Calu3 (cell line): ENCODE results near the gene ALDH1A2. TPM values are rescaled to one million over a fixed set of nuclear protein-coding genes. Genes with fewer than 3 reads are reported as not detected.

Source experiments
- BruUV-seq: library from RNA; stranded (reverse); fragments of 400-500 nt; replicated peaks from 2 replicates; lab custom pipeline; 2021; lab: Mats Ljungman, UMichigan
- CTCF ChIA-PET: fragments of 300-600 bp; sonication (Branson Sonifier 250); formaldehyde crosslinking; loops from one replicate; lab custom pipeline; 2022; ENCODE audit warnings: antibody characterized with exemption; lab: Charles Lee
- DNase-seq: peaks from one replicate; pipeline ENCODE4 v3.0.0; 2022
- H3K27ac Mint-ChIP-seq: one replicate; pipeline ENCODE4 v1.8.0; 2022; ENCODE audit warnings: mixed read lengths; ENCODE audit not compliant: unreplicated experiment
- H3K27me3 Mint-ChIP-seq: one replicate; pipeline ENCODE4 v1.8.0; 2022; ENCODE audit warnings: mixed read lengths; ENCODE audit not compliant: unreplicated experiment
- H3K36me3 Mint-ChIP-seq: one replicate; pipeline ENCODE4 v1.8.0; 2022; ENCODE audit warnings: mild to moderate bottlenecking, moderate library complexity, mixed read lengths; ENCODE audit not compliant: insufficient read depth, unreplicated experiment
- H3K4me1 Mint-ChIP-seq: one replicate; pipeline ENCODE4 v1.8.0; 2022; ENCODE audit warnings: mild to moderate bottlenecking, low read depth, mixed read lengths; ENCODE audit not compliant: unreplicated experiment
- H3K4me3 Mint-ChIP-seq: one replicate; pipeline ENCODE4 v1.8.0; 2022; ENCODE audit warnings: mild to moderate bottlenecking, low read depth, moderate library complexity, mixed read lengths; ENCODE audit not compliant: unreplicated experiment
- H3K9me3 Mint-ChIP-seq: one replicate; pipeline ENCODE4 v1.8.0; 2022; ENCODE audit warnings: low read depth, mixed read lengths; ENCODE audit not compliant: unreplicated experiment
- CTCF ChIP-seq: fragments of 200-600 bp; IDR thresholded peaks from one replicate; pipeline ENCODE4 v1.8.0; 2022; ENCODE audit warnings: antibody characterized with exemption; ENCODE audit not compliant: unreplicated experiment
- intact Hi-C: fragments of 100-400 bp; cut with micrococcal nuclease; formaldehyde crosslinking; loops from one replicate; pipeline ENCODE4 v1.10.0; 2022; ENCODE audit not compliant: unreplicated experiment
- total RNA-seq: library from RNA; stranded (reverse); gene quantifications from 2 replicates; pipeline ENCODE4 v1.2.3, GENCODE V29; 2022

Gene ALDH1A2
- total RNA-seq, 1 experiment from 2014 or later = 219 TPM

DNA sequence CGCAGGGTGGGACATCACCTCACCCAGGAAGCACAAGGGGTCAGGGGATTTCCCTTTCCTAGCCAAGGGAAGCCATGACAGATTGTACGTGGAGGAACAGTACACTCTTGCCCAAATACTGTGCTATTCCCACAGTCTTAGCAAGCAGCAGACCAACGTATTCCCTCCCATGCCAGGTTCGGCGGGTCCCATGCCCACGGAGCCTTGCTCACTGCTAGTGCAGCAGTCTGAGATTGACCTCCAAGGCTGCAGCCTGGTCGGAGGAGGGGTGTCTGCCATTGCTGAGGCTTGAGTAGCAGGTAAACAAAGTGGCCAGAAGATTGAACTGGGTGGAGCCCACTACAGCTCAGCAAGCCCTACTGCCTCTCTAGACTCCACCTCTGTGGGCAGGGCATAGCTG lies 39.0 kb downstream of the ALDH1A2 start:
- CTCF ChIA-PET = no interaction called here
- Mint-ChIP-seq H3K9me3 (peaks cover 13% of the 10 kb centered on the region), H3K36me3 (peaks cover 16% of the 10 kb centered on the region), H3K27ac (no peak overlapping the region), H3K27me3 (no peaks in the 10 kb centered on the region), H3K4me3 (no peak overlapping the region), H3K4me1 (no peaks in the 10 kb centered on the region)
- no peak for DNase-seq
- no peak for TF ChIP-seq CTCF
- intact Hi-C loops = no loop called here
- no TSS peak for BruUV-seq

DNA sequence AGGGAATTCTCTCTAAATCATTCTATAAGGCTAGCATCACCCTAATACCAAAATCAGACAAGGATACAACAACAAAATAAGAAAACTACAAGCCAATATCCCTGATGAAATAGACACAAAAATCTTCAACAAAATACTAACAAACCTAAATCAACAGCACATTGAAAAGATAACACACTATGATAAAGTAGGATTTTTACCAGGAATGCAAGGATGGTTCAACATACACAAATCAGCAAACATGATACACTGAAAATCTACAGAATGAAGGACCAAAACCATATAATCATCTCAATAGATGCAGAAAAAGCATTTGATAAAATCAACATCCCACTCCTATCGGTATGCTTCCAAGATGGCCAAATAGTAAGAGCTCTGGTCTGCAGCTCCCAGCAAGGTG lies 39.5 kb downstream of the ALDH1A2 start:
- no peak for DNase-seq
- H3K9me3 Mint-ChIP-seq = peaks cover 13% of the 10 kb centered on the region
- no peak for TF ChIP-seq CTCF
- H3K4me1 Mint-ChIP-seq = no peaks in the 10 kb centered on the region
- H3K36me3 Mint-ChIP-seq = peaks cover 16% of the 10 kb centered on the region
- no peak overlapping the region for H3K4me3 Mint-ChIP-seq
- CTCF ChIA-PET = no interaction called here
- H3K27ac Mint-ChIP-seq = no peak overlapping the region
- intact Hi-C loops = no loop called here
- no TSS peak for BruUV-seq
- H3K27me3 Mint-ChIP-seq = no peaks in the 10 kb centered on the region

- H3K27ac Mint-ChIP-seq = no peak overlapping the region
- H3K4me3 Mint-ChIP-seq = no peak overlapping the region
- peaks cover 9% of the 10 kb centered on the region for H3K36me3 Mint-ChIP-seq
- intact Hi-C loops = no loop called here
- CTCF ChIA-PET = no interaction called here
- no peak for DNase-seq
- H3K9me3 Mint-ChIP-seq = peaks cover 6% of the 10 kb centered on the region
- no peaks in the 10 kb centered on the region for H3K4me1 Mint-ChIP-seq
- BruUV-seq = no TSS peak
- no peak for TF ChIP-seq CTCF
- no peaks in the 10 kb centered on the region for H3K27me3 Mint-ChIP-seq
Observed at GRCh38 chr15:58021332-58022230, 43.9 kb downstream of the ALDH1A2 start.

- no peaks in the 10 kb centered on the region for H3K4me1 Mint-ChIP-seq
- no peaks in the 10 kb centered on the region for H3K36me3 Mint-ChIP-seq
- no peak overlapping the region for H3K4me3 Mint-ChIP-seq
- CTCF ChIA-PET = no interaction called here
- no peak for TF ChIP-seq CTCF
- intact Hi-C loops = no loop called here
- no peak for DNase-seq
- H3K27me3 Mint-ChIP-seq = no peaks in the 10 kb centered on the region
- H3K27ac Mint-ChIP-seq = no peak overlapping the region
- no peaks in the 10 kb centered on the region for H3K9me3 Mint-ChIP-seq
- BruUV-seq = no TSS peak
Observed at GRCh38 chr15:58019503-58020376, 45.8 kb downstream of the ALDH1A2 start.
